GM19372 (cell line): ENCODE data around the gene ARID3A.

ENCODE experiments used
- ATAC-seq: cut with Tn5 transposase; IDR thresholded peaks from one replicate; pipeline ENCODE4 v1.9.1; 2021; ENCODE audit warnings: mild to moderate bottlenecking, low read depth, moderate library complexity; ENCODE audit not compliant: unreplicated experiment

Gene ARID3A

DNA sequence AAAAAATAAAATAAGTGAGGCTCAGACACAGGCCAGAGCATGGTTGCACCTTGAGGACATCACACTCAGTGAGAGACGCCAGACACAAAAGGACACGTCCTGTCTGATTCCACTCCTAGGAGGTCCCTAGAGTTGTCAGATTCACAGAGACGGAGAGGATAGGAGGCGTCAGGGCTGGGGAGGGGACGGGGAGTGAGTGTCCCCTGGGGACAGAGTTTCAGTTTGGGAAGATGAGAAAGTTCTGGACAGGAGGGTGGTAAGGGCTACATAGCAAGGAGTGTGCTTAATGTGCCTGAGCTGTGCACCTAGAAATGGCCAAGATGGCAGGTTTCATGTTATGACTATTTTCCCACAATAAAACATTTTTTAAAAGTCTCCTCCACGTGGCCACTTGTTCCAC lies 72.2 kb downstream of the ARID3A start:
- no peak for ATAC-seq

GRCh38 chr19:999379-999719 lies 73.5 kb downstream of the ARID3A start:
- ATAC-seq, result no peak

DNA sequence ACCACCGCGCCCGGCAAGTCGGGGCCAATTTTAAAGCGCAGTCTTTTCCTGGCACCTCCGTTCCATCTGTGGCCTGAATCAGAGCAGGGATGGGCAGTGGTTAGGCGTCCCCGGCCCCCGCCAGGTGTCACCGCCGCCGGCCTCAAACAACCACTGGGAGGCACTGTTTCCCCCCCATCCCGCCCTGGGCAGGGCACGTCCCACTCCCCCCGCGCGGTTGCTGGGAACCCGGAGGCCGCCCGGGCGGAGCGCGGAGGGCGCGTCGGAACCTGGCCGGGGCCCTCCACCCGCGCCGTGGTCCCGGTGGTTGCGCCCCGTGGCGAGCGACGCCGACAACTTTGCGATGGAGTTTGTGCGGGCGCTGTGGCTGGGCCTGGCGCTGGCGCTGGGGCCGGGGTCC lies 74.3 kb downstream of the ARID3A start, which contains the start of gene GRIN3B:
Gene GRIN3B, plus strand, starts transcription at position 325 of the 400 bp plus-strand sequence. Its CDS starts 19 bp downstream, at position 344.
- ATAC-seq, result no peak

- no peak for ATAC-seq
These were observed 75.0 kb downstream of the ARID3A start for GRCh38 chr19:1000591-1001537.

DNA sequence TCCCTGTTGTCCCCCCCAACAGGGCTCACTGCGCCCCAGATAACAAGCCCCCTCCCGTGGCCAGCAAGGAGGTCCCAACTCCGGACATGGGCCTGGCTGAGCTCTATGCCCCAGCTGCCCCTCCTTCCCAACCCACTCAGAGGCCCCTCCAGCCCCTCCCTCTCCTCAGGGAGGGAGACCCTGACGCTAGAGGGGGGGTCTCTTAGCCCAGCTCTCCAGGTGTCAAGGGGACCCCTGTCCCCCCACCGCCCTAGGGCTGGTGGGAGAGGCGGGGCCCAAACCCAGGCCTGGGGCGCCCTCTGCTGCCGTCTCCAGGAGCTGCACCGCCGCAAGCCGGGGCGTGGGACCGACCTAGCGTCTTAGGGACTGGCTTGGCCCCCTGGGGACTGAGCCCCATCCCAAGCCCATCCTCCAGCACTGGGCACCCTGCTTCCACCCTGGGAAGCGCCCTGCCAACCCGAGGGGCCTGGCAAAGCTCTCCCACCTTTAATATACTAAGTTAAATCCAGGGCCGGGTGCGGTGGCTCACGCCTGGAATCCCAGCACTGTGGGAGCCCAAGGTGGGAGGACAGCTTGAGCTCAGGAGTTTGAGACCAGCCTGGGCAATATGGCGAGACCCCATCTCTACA lies 75.8 kb downstream of the ARID3A start:
- no peak for ATAC-seq

DNA sequence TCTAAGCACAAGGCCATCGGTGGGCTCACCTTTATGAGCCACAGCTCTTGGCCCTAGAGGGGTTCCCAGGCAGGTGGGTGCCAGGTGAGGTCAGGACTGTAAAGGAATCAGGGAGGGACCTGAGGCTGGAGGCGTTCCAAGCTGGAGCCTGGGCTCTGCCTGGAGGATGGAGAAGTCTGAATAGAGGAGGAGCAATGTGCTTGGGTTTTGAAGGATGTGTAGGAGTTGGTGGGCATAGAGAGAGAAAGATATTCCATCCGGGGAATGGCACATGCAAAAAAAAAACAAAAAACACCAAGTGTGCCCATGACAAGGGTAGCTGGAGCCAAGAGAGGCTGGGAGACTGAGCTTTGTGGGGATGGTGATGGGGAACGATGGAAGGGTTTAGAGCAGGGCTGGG lies 76.8 kb downstream of the ARID3A start:
- ATAC-seq, result no peak

DNA sequence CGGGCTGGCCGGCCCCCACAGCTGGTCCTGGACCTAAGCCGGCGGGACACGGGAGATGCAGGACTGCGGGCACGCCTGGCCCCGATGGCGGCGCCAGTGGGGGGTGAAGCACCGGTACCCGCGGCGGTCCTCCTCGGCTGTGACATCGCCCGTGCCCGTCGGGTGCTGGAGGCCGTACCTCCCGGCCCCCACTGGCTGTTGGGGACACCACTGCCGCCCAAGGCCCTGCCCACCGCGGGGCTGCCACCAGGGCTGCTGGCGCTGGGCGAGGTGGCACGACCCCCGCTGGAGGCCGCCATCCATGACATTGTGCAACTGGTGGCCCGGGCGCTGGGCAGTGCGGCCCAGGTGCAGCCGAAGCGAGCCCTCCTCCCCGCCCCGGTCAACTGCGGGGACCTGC lies 77.4 kb downstream of the ARID3A start:
- ATAC-seq, result no peak

- no peak for ATAC-seq
These were observed 78.5 kb downstream of the ARID3A start for GRCh38 chr19:1004204-1004802.

GRCh38 chr19:1004803-1005664 lies 79.2 kb downstream of the ARID3A start:
- ATAC-seq, result no peak

DNA sequence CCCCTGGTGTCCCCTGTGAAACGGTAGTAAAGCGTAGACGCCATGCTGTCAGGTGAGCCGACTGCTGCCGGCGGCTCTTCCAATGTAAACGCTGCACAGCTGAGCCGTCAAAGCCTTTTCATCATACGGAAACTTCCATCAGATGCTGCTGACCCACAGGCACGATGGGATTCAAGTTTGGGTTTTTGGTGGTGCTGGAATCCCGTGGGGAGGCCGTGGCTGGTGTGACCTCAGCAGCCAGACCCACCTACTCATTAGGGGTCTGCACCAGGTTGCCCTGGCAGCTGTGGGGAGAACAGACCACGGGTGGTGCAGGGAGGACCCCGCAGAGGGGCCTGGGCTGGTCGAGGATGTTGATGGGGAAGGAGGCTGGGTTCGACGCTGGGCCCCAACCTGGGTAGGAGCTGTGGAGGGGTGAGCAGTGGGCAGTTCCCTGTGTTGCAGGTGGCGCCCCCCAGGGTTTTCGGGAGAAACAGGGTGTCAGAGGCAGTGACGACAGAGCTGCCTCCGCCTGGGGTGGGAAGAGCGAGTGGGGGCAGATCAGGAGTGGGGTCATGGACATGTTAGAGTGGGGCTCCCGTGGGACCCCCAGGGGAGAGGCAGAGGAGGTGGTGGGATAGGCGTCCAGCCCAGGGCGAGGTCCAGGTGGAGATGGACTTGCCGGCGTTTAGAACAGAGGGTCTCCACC lies 81.0 kb downstream of the ARID3A start:
- ATAC-seq, result no peak

GRCh38 chr19:1007399-1008251 lies 81.8 kb downstream of the ARID3A start:
- ATAC-seq, result no peak

- ATAC-seq, result no peak
These were observed 82.6 kb downstream of the ARID3A start for GRCh38 chr19:1008268-1009040.

GRCh38 chr19:1009041-1009980 lies 83.5 kb downstream of the ARID3A start:
- no peak for ATAC-seq

GRCh38 chr19:1009981-1010538 lies 84.2 kb downstream of the ARID3A start:
- ATAC-seq, result no peak

- ATAC-seq, result no peak
These were observed 85.0 kb downstream of the ARID3A start for GRCh38 chr19:1010586-1011510.

DNA sequence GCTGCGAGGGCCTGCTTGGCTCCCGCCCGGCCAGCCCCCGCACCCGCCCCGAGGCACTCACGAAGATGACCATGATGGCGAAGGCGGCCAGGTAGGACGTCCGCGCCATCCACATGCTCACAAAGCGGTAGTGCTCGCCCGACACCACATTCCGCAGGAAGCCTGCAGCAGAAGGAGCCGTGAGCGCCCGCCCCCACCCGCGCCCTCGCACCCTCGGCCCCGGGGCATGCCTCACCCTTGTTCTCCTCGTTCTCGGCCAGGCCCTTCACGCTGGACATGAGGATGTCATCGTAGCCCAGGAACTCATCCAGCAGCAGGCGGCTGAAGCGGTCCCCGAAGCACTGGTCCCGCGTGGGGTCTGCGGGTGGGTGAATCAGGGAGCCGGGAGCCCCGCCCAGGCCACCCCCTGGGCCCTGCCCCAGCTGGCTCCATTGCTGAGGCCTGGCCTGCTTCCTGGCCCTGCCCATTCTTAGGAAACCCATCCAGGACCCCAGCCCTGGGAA lies 86.0 kb downstream of the ARID3A start:
- ATAC-seq, result no peak
